Effector CD8-positive, alpha-beta T cell (primary cell): ENCODE data around the gene PCDHGB5.
"Not testable (repeated sequence)": the region's sequence is repeated elsewhere in the genome, so short reads cannot be mapped to it uniquely, and the experiment has no call there.

Source experiments
- DNase-seq: peaks from one replicate; lab custom pipeline; 2025; lab: John Stamatoyannopoulos, UW

PCDHGB5 gene

GRCh38 chr5:141411575-141411974 is 13.8 kb downstream of the PCDHGB5 start:
- no peak for DNase-seq

GRCh38 chr5:141412854-141413539 is 15.2 kb downstream of the PCDHGB5 start, which contains the start of gene PCDHGA10:
Gene PCDHGA10, plus strand, starts transcription at chr5:141412987. Its CDS starts 189 bp downstream, at chr5:141413176.
- DNase-seq, result peak; percentile 19

GRCh38 chr5:141413540-141414069 is 15.9 kb downstream of the PCDHGB5 start:
- no peak for DNase-seq

GRCh38 chr5:141414548-141415274 is 17.0 kb downstream of the PCDHGB5 start:
- DNase-seq, result not testable (repeated sequence)

DNA sequence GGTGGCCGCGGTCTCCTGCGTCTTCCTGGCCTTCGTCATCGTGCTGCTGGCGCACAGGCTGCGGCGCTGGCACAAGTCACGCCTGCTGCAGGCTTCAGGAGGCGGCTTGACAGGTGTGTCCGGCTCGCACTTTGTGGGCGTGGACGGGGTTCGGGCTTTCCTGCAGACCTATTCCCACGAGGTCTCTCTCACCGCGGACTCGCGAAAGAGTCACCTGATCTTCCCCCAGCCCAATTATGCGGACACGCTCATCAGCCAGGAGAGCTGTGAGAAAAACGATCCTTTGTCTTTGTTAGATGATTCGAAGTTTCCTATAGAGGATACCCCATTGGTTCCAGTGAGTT is 17.5 kb downstream of the PCDHGB5 start:
- not testable (repeated sequence) for DNase-seq

DNA sequence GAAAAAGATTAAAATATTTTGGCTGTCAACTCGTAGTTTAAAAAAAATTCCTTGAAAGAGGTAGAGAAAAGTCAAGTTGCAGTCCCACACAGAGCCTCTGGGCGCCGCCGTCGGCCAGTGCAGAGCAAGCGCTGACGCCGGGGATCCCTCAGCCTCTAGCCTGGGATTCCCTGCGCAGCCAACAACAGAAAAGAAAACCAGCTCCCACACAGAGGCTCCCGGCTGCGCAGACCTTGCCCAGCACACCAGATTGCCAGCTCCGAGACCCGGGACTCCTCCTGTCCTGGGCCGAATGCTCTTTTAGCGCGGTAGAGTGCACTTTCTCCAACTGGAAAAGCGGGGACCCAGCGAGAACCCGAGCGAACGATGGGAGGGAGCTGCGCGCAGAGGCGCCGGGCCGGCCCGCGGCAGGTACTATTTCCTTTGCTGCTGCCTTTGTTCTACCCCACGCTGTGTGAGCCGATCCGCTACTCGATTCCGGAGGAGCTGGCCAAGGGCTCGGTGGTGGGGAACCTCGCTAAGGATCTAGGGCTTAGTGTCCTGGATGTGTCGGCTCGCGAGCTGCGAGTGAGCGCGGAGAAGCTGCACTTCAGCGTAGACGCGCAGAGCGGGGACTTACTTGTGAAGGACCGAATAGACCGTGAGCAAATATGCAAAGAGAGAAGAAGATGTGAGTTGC is 19.9 kb downstream of the PCDHGB5 start, which contains the start of gene PCDHGB7:
Gene PCDHGB7, plus strand, starts transcription at position 184 of the 679 bp plus-strand sequence. Its CDS starts 183 bp downstream, at position 367.
- not testable (repeated sequence) for DNase-seq

DNA sequence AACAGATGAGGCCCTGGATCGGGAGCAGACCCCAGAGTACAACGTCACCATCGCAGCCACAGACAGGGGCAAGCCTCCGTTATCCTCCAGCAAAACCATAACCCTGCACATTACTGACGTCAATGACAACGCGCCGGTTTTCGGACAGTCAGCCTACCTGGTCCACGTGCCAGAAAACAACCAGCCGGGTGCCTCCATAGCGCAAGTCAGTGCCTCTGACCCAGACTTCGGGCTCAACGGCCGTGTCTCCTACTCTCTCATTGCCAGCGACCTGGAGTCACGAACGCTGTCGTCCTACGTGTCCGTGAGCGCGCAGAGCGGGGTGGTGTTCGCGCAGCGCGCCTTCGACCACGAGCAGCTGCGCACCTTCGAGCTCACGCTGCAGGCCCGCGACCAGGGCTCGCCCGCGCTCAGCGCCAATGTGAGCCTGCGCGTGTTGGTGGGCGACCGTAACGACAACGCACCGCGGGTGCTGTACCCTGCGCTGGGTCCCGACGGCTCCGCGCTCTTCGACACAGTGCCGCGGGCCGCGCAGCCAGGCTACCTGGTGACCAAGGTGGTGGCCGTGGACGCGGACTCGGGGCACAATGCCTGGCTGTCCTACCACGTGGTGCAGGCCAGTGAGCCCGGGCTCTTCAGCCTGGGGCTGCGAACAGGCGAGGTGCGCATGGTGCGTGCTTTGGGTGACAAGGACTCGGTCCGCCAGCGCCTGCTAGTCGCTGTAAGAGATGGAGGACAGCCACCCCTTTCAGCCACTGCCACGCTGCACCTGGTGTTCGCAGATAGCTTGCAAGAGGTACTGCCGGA is 21.5 kb downstream of the PCDHGB5 start:
- DNase-seq, result no peak

DNA sequence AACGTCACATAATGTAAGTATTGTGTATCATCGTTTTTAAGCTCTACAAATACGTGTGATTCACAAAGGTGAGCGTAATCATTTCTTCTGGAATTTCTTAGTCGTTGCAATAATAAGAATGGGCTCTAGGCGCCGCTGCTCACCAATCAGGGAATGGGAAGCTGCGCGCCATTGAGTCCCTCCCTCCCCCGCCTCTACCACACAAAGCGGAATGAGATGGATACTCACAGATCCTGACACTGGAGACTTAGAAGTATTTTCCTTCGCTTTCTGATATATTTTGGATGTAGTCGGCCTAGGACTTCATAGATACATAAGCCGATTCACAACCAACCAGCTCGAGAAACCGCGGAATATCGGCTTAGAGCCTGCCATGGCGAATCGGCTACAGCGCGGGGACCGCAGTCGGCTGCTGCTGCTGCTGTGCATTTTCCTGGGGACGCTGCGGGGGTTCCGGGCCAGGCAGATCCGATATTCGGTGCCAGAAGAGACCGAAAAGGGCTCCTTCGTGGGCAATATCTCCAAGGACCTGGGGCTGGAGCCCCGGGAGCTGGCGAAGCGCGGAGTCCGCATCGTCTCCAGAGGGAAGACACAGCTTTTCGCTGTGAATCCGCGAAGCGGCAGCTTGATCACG is 23.2 kb downstream of the PCDHGB5 start, which contains the start of gene PCDHGA11:
Gene PCDHGA11, plus strand, starts transcription at position 197 of the 634 bp plus-strand sequence. Its CDS starts 177 bp downstream, at position 374.
- no peak for DNase-seq

DNA sequence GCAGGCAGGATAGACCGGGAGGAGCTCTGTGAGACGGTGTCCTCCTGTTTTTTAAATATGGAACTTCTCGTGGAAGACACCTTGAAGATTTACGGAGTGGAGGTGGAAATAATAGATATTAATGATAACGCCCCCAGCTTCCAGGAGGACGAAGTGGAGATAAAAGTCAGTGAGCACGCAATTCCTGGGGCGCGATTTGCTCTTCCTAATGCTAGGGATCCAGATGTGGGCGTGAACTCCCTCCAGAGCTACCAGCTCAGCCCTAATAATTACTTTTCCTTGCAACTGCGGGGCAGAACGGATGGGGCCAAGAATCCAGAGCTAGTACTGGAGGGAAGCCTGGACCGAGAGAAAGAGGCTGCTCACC is 23.7 kb downstream of the PCDHGB5 start:
- no peak for DNase-seq

- no peak for DNase-seq
Observed at GRCh38 chr5:141422742-141423291, 25.1 kb downstream of the PCDHGB5 start.

DNA sequence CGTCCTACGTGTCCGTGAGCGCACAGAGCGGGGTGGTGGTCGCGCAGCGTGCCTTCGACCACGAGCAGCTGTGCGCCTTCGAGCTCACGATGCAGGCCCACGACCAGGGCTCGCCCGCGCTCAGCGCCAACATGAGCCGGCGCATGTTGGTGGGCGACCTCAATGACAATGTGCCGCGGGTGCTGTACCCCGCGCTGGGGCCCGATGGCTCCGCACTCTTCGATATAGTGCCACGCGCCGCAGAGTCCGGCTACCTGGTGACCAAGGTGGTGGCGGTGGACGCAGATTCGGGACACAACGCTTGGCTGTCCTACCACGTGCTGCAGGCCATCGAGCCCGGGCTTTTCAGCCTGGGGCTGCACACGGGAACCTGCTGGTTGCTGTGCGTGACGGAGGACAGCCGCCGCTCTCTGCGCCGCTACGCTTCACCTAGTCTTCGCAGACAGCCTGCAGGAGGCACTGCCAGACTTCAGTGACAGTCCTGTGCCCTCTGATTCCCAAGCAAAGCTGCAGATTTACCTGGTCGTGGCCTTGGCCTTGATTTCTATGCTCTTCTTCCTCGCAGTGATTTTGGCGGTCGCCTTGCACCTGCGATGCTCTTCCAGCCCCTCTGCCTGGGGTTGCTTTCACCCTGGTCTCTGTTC is 30.2 kb downstream of the PCDHGB5 start:
- no peak for DNase-seq

GRCh38 chr5:141430332-141431113 is 32.8 kb downstream of the PCDHGB5 start, which contains the start of gene PCDHGA12:
Gene PCDHGA12, plus strand, starts transcription at chr5:141430507. Its CDS starts 253 bp downstream, at chr5:141430760.
- DNase-seq, result no peak

DNA sequence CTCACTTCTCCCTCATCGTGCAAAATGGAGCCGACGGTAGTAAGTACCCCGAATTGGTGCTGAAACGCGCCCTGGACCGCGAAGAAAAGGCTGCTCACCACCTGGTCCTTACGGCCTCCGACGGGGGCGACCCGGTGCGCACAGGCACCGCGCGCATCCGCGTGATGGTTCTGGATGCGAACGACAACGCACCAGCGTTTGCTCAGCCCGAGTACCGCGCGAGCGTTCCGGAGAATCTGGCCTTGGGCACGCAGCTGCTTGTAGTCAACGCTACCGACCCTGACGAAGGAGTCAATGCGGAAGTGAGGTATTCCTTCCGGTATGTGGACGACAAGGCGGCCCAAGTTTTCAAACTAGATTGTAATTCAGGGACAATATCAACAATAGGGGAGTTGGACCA is 33.5 kb downstream of the PCDHGB5 start:
- DNase-seq, result no peak

DNA sequence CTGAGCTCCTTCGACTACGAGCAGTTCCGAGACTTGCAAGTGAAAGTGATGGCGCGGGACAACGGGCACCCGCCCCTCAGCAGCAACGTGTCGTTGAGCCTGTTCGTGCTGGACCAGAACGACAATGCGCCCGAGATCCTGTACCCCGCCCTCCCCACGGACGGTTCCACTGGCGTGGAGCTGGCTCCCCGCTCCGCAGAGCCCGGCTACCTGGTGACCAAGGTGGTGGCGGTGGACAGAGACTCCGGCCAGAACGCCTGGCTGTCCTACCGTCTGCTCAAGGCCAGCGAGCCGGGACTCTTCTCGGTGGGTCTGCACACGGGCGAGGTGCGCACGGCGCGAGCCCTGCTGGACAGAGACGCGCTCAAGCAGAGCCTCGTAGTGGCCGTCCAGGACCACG is 34.6 kb downstream of the PCDHGB5 start:
- DNase-seq, result not testable (repeated sequence)

GRCh38 chr5:141432726-141433125 is 35.0 kb downstream of the PCDHGB5 start:
- DNase-seq, result not testable (repeated sequence)

DNA sequence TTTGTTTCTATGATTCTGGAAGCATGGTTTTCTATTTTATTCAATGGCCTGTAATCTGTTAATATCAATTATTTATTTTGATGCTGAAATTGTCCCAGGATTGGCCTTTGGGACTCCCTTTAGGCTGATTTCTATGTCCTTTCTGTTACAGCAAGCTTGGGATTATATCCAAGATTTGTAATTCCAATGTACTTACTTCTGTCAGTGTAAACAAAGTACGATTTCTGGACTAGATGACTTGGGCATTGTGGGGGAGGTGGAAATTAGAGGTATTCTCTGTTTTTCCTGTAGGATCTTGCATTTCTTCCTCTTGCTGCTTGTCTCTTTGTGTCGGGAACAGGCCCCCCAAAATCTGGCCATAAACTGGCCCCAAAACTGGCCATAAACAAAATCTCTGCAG is 36.3 kb downstream of the PCDHGB5 start:
- DNase-seq, result no peak

GRCh38 chr5:141437221-141437620 is 39.5 kb downstream of the PCDHGB5 start:
- no peak for DNase-seq

- DNase-seq, result no peak
Observed at GRCh38 chr5:141439411-141440141, 41.8 kb downstream of the PCDHGB5 start.

GRCh38 chr5:141440341-141440740 is 42.6 kb downstream of the PCDHGB5 start:
- DNase-seq, result no peak
